Measurements from ENCODE around the gene TEF.

DNA sequence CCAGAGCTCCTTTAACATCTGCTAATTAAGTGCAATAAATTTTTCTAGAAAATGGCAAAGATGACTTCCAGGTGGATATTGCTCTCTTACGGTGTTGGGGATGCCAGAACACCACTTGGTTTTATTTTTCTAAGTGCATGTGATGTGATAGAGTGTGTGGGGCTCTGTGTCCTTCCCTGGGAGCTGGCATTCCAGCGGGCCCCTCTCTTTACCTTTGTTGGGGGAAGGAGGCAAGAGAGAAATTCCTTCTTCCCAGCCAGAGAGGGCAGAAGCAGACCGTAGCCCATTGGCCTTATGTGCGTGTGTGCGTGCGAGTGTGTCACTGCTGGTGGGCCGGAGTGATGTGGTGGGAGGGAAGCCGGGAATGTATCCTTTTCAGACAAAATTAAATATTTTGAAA lies 17.2 kb downstream of the TEF start:
- TF ChIP-seq POLR2A (IDR thresholded peaks at IDR 0.05): no peak
- TF ChIP-seq, protein P1, sequence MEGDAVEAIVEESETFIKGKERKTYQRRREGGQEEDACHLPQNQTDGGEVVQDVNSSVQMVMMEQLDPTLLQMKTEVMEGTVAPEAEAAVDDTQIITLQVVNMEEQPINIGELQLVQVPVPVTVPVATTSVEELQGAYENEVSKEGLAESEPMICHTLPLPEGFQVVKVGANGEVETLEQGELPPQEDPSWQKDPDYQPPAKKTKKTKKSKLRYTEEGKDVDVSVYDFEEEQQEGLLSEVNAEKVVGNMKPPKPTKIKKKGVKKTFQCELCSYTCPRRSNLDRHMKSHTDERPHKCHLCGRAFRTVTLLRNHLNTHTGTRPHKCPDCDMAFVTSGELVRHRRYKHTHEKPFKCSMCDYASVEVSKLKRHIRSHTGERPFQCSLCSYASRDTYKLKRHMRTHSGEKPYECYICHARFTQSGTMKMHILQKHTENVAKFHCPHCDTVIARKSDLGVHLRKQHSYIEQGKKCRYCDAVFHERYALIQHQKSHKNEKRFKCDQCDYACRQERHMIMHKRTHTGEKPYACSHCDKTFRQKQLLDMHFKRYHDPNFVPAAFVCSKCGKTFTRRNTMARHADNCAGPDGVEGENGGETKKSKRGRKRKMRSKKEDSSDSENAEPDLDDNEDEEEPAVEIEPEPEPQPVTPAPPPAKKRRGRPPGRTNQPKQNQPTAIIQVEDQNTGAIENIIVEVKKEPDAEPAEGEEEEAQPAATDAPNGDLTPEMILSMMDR (IDR thresholded peaks at IDR 0.05): no peak

All from thyroid gland (tissue), 4 donors.